ENCODE data around the gene BAZ1B.

DNA sequence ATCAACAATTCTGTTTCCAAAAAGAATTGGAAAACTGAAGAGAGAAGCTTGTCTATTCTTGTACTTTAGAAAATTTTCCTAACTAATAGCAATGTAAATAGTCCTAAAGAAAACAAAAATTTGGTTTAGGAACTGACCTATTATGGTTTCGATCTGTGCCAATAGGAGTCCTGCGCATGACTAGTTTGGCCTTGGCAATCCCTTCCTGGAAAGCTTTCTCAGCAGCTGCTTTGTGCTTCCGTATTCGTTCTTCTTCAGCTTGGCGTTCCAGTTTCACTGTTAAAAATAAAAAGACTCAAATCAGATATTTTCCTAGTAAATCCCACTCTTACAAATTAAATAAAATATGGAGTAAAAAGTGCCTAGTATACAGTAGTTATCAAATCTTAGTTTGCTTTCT, 51.9 kb downstream of the BAZ1B start:
- TF ChIP-seq, protein P1, sequence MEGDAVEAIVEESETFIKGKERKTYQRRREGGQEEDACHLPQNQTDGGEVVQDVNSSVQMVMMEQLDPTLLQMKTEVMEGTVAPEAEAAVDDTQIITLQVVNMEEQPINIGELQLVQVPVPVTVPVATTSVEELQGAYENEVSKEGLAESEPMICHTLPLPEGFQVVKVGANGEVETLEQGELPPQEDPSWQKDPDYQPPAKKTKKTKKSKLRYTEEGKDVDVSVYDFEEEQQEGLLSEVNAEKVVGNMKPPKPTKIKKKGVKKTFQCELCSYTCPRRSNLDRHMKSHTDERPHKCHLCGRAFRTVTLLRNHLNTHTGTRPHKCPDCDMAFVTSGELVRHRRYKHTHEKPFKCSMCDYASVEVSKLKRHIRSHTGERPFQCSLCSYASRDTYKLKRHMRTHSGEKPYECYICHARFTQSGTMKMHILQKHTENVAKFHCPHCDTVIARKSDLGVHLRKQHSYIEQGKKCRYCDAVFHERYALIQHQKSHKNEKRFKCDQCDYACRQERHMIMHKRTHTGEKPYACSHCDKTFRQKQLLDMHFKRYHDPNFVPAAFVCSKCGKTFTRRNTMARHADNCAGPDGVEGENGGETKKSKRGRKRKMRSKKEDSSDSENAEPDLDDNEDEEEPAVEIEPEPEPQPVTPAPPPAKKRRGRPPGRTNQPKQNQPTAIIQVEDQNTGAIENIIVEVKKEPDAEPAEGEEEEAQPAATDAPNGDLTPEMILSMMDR (IDR thresholded peaks at IDR 0.05 in 4 of 5, conservative IDR thresholded peaks at IDR 0.05 in 1 of 5), result no peak
- TF ChIP-seq POLR2A (IDR thresholded peaks at IDR 0.05), result no peak
